HEK293 (cell line): ENCODE measurements around the gene RBM4B.

ENCODE experiments used
- AEBP2 ChIP-seq: fragments of 450-650 bp; formaldehyde crosslinking; IDR thresholded peaks from 2 replicates; pipeline ENCODE4 v1.5.1; 2016; ENCODE audit warnings: missing biosample characterization, missing genetic modification characterization, borderline replicate concordance
- ELK4 ChIP-seq: IDR thresholded peaks from 2 replicates; pipeline ENCODE4 v1.6.1; 2011; ENCODE audit warnings: mild to moderate bottlenecking, low read depth, low read length, borderline replicate concordance
- HOXD13 ChIP-seq: sonication (generic); formaldehyde crosslinking; IDR thresholded peaks from 2 replicates; pipeline ENCODE4 v1.8.0; 2022; ENCODE audit warnings: missing genetic modification reagents, borderline replicate concordance
- PATZ1 ChIP-seq: fragments of 450-650 bp; formaldehyde crosslinking; IDR thresholded peaks from 2 replicates; pipeline ENCODE4 v1.5.1; 2016; ENCODE audit warnings: missing biosample characterization, missing genetic modification characterization
- SP2 ChIP-seq: fragments of 450-650 bp; formaldehyde crosslinking; IDR thresholded peaks from 2 replicates; pipeline ENCODE4 v1.5.1; 2016; ENCODE audit warnings: missing biosample characterization, missing genetic modification characterization
- SP7 ChIP-seq: fragments of 450-650 bp; formaldehyde crosslinking; IDR thresholded peaks from 2 replicates; pipeline ENCODE4 v1.5.1; 2016; ENCODE audit warnings: missing biosample characterization, missing genetic modification characterization
- ZBTB11 ChIP-seq: fragments of 450-650 bp; formaldehyde crosslinking; conservative IDR thresholded peaks from 2 replicates; pipeline ENCODE4 v1.5.1; 2016; ENCODE audit warnings: low read depth, missing biosample characterization, missing genetic modification characterization
- ZBTB48 ChIP-seq: fragments of 450-650 bp; formaldehyde crosslinking; IDR thresholded peaks from 2 replicates; pipeline ENCODE4 v1.5.1; 2016; ENCODE audit warnings: missing biosample characterization, missing genetic modification characterization
- ZBTB8A ChIP-seq: fragments of 450-650 bp; formaldehyde crosslinking; IDR thresholded peaks from 2 replicates; pipeline ENCODE4 v1.5.1; 2016; ENCODE audit warnings: missing biosample characterization, missing genetic modification characterization
- ZNF114 ChIP-seq: fragments of 450-650 bp; formaldehyde crosslinking; IDR thresholded peaks from 2 replicates; pipeline ENCODE4 v1.5.0; 2017; ENCODE audit warnings: missing biosample characterization, missing genetic modification characterization
- ZNF155 ChIP-seq: fragments of 450-650 bp; formaldehyde crosslinking; IDR thresholded peaks from 2 replicates; pipeline ENCODE4 v1.5.1; 2016; ENCODE audit warnings: missing biosample characterization, missing genetic modification characterization
- ZNF18 ChIP-seq: fragments of 450-650 bp; formaldehyde crosslinking; IDR thresholded peaks from 2 replicates; pipeline ENCODE4 v1.5.1; 2016; ENCODE audit warnings: missing biosample characterization, missing genetic modification characterization
- ZNF391 ChIP-seq: fragments of 450-650 bp; formaldehyde crosslinking; IDR thresholded peaks from 2 replicates; pipeline ENCODE4 v1.5.1; 2016; ENCODE audit warnings: low read depth, missing biosample characterization, missing genetic modification characterization, borderline replicate concordance
- ZNF423 ChIP-seq: fragments of 450-650 bp; formaldehyde crosslinking; IDR thresholded peaks from 2 replicates; pipeline ENCODE4 v1.5.1; 2016; ENCODE audit warnings: missing biosample characterization, missing genetic modification characterization
- ZNF426 ChIP-seq: fragments of 450-650 bp; formaldehyde crosslinking; IDR thresholded peaks from 2 replicates; pipeline ENCODE4 v1.5.1; 2017; ENCODE audit warnings: missing biosample characterization, missing genetic modification characterization, mild to moderate bottlenecking, inconsistent platforms, moderate library complexity
- ZNF48 ChIP-seq: fragments of 450-650 bp; formaldehyde crosslinking; IDR thresholded peaks from 2 replicates; pipeline ENCODE4 v1.5.1; 2016; ENCODE audit warnings: missing biosample characterization, missing genetic modification characterization
- ZNF529 ChIP-seq: fragments of 450-650 bp; formaldehyde crosslinking; IDR thresholded peaks from 2 replicates; pipeline ENCODE4 v1.5.1; 2017; ENCODE audit warnings: missing genetic modification characterization, missing biosample characterization; ENCODE audit not compliant: insufficient replicate concordance
- ZNF548 ChIP-seq: fragments of 450-650 bp; formaldehyde crosslinking; IDR thresholded peaks from 2 replicates; pipeline ENCODE4 v1.5.1; 2016; ENCODE audit warnings: missing biosample characterization, missing genetic modification characterization
- ZNF768 ChIP-seq: fragments of 450-650 bp; formaldehyde crosslinking; IDR thresholded peaks from 2 replicates; pipeline ENCODE4 v1.5.1; 2018; ENCODE audit warnings: missing biosample characterization, mild to moderate bottlenecking, missing genetic modification characterization
- ZNF837 ChIP-seq: fragments of 450-650 bp; formaldehyde crosslinking; IDR thresholded peaks from 2 replicates; pipeline ENCODE4 v1.5.1; 2016; ENCODE audit warnings: missing biosample characterization, missing genetic modification characterization
- ZSCAN23 ChIP-seq: fragments of 450-650 bp; formaldehyde crosslinking; IDR thresholded peaks from 2 replicates; pipeline ENCODE4 v1.5.1; 2016; ENCODE audit warnings: missing biosample characterization, missing genetic modification characterization
- ZSCAN5A ChIP-seq: fragments of 450-650 bp; formaldehyde crosslinking; IDR thresholded peaks from 2 replicates; pipeline ENCODE4 v1.5.1; 2016; ENCODE audit warnings: missing biosample characterization, missing genetic modification characterization
- ZXDB ChIP-seq: fragments of 450-650 bp; formaldehyde crosslinking; IDR thresholded peaks from 2 replicates; pipeline ENCODE4 v1.5.1; 2016; ENCODE audit warnings: missing biosample characterization, missing genetic modification characterization
- TF ChIP-seq, protein P1 (sequence below): fragments of 450-650 bp; formaldehyde crosslinking; IDR thresholded peaks from 2 replicates; pipeline ENCODE4 v1.5.1; 2016; ENCODE audit warnings: missing biosample characterization, missing genetic modification characterization
- TF ChIP-seq, protein P2 (sequence below): fragments of 450-650 bp; formaldehyde crosslinking; IDR thresholded peaks from 2 replicates; pipeline ENCODE4 v1.5.1; 2017; ENCODE audit warnings: missing biosample characterization, missing genetic modification characterization

Gene RBM4B

DNA sequence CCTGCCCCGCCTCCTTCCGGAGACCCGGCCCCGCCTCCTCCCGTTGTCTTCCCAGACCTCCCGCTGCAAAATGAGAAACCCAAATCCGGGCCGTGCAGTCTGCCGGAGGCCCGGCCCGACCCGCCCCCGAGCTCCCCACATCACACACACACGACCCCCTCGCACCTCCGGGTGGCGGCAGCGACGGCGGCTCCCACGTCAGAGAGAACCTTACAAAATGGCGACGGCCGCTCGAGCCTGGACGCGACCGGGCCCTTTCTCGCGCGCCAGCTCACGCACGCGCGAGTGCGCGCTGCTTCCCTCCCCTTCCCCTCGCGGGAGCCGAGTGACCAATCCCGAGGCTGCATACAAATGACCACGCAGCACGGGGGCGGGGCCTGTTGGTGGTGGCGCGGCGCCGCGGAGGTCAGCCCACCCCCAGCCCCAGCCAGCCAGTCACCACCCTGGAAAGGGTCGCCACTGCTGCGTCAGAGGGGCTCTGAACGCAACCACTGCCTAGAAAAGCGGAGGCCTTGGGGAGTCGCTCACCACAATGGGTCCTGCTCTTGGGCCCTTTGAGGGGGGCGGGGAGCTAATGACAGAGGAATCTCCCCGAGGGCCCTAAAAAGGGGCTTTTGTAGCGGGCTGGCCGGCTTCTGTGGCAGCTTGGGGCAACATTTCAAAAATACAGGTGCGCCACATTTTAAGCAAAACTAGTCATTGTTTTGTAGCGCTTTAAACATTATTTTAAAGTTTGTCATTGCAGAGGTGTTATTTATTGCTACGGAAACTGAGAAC, at the start of gene RBM4B (continued):
- 0 out of 2 replicates have a peak, but pooled peaks have one; percentile 55 for TF ChIP-seq ZSCAN5A (tag by site-specific recombination)
- TF ChIP-seq ZNF18 (tag by site-specific recombination): no peak
- TF ChIP-seq ZNF391: 0 out of 2 replicates have a peak, but pooled peaks have one; percentile 62
- peak; percentile 72 for TF ChIP-seq ZXDB
- TF ChIP-seq SP7 (tag by site-specific recombination): peak; percentile 59; the same call in 1 of the 2 replicates
- TF ChIP-seq PATZ1: peak; percentile 78
- no peak for TF ChIP-seq ZNF548 (tag by site-specific recombination)
- no peak for TF ChIP-seq ZNF48
- TF ChIP-seq SP2: peak; percentile 95
- no peak for TF ChIP-seq ZNF768 (tag by site-specific recombination)
- no peak for TF ChIP-seq ZNF837 (tag by site-specific recombination)
- TF ChIP-seq, protein P1, sequence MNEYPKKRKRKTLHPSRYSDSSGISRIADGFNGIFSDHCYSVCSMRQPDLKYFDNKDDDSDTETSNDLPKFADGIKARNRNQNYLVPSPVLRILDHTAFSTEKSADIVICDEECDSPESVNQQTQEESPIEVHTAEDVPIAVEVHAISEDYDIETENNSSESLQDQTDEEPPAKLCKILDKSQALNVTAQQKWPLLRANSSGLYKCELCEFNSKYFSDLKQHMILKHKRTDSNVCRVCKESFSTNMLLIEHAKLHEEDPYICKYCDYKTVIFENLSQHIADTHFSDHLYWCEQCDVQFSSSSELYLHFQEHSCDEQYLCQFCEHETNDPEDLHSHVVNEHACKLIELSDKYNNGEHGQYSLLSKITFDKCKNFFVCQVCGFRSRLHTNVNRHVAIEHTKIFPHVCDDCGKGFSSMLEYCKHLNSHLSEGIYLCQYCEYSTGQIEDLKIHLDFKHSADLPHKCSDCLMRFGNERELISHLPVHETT: no peak
- no peak for TF ChIP-seq ZBTB48 (tag by site-specific recombination)
- no peak for TF ChIP-seq HOXD13
- no peak for TF ChIP-seq ZNF155 (tag by site-specific recombination)
- TF ChIP-seq ELK4: no peak
- TF ChIP-seq ZNF114 (tag by site-specific recombination): no peak
- TF ChIP-seq, protein P2, sequence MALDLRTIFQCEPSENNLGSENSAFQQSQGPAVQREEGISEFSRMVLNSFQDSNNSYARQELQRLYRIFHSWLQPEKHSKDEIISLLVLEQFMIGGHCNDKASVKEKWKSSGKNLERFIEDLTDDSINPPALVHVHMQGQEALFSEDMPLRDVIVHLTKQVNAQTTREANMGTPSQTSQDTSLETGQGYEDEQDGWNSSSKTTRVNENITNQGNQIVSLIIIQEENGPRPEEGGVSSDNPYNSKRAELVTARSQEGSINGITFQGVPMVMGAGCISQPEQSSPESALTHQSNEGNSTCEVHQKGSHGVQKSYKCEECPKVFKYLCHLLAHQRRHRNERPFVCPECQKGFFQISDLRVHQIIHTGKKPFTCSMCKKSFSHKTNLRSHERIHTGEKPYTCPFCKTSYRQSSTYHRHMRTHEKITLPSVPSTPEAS (tag by site-specific recombination): no peak
- TF ChIP-seq ZNF426: no peak
- TF ChIP-seq ZBTB11: no peak
- TF ChIP-seq ZSCAN23: no peak
- TF ChIP-seq ZBTB8A: no peak
- no peak for TF ChIP-seq ZNF423 (tag by site-specific recombination)
- no peak for TF ChIP-seq AEBP2 (tag by site-specific recombination)
- no peak for TF ChIP-seq ZNF529
